ENCODE measurements around the gene KLF13.

Gene KLF13

GRCh38 chr15:31302029-31302657 is 24.5 kb upstream of the KLF13 start:
- Histone ChIP-seq H3K4me3 (ENCODE audit: low read depth, low read length, poor library complexity, severe bottlenecking) (peak overlapping the region; percentile 47), H3K36me3 (ENCODE audit: insufficient read depth, low read length) (no peaks in the 10 kb centered on the region), H3K4me2 (ENCODE audit: low read length) (peak overlapping the region; percentile 49), H3K9me3 (ENCODE audit: low read length) (no peaks in the 10 kb centered on the region), H3K9me2 (ENCODE audit: low read depth, low read length) (no peaks in the 10 kb centered on the region), H2AFZ (ENCODE audit: low read length) (no peak overlapping the region), H3K27ac (ENCODE audit: low read depth, low read length, poor library complexity, severe bottlenecking) (peak overlapping the region; percentile 93), H3F3A (ENCODE audit: insufficient read depth, low read length) (0 out of 2 replicates have a peak, but pooled peaks cover 3% of the 10 kb centered on the region), H3K27me3 (ENCODE audit: insufficient read depth, low read length) (no peaks in the 10 kb centered on the region), H3K9ac (ENCODE audit: low read length) (peak overlapping the region; percentile 62), H3K4me1 (ENCODE audit: insufficient read depth, low read length, severe bottlenecking) (peaks cover 76% of the 10 kb centered on the region), H4K20me1 (ENCODE audit: insufficient read depth, low read length) (no peaks in the 10 kb centered on the region), H3K79me2 (ENCODE audit: insufficient read depth, low read length) (no peaks in the 10 kb centered on the region)
- no peak for TF ChIP-seq EZH2 (IDR thresholded peaks at IDR 0.05; ENCODE audit: borderline replicate concordance, low read length)
- TF ChIP-seq, protein P1, sequence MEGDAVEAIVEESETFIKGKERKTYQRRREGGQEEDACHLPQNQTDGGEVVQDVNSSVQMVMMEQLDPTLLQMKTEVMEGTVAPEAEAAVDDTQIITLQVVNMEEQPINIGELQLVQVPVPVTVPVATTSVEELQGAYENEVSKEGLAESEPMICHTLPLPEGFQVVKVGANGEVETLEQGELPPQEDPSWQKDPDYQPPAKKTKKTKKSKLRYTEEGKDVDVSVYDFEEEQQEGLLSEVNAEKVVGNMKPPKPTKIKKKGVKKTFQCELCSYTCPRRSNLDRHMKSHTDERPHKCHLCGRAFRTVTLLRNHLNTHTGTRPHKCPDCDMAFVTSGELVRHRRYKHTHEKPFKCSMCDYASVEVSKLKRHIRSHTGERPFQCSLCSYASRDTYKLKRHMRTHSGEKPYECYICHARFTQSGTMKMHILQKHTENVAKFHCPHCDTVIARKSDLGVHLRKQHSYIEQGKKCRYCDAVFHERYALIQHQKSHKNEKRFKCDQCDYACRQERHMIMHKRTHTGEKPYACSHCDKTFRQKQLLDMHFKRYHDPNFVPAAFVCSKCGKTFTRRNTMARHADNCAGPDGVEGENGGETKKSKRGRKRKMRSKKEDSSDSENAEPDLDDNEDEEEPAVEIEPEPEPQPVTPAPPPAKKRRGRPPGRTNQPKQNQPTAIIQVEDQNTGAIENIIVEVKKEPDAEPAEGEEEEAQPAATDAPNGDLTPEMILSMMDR (IDR thresholded peaks at IDR 0.05; ENCODE audit: low read length) = no peak

- no peaks in the 10 kb centered on the region for H3K27me3 ChIP-seq (ENCODE audit: insufficient read depth, low read length)
Measured at GRCh38 chr15:31302778-31303725, 23.6 kb upstream of the KLF13 start.

More at GRCh38 chr15:31302778-31303725, 23.6 kb upstream of the KLF13 start:
- Histone ChIP-seq H3K36me3 (ENCODE audit: insufficient read depth, low read length) (no peaks in the 10 kb centered on the region), H3K9me3 (ENCODE audit: low read length) (no peaks in the 10 kb centered on the region), H2AFZ (ENCODE audit: low read length) (no peak overlapping the region), H4K20me1 (ENCODE audit: insufficient read depth, low read length) (no peaks in the 10 kb centered on the region), H3K4me3 (ENCODE audit: low read depth, low read length, poor library complexity, severe bottlenecking) (peak overlapping the region; percentile 47), H3K79me2 (ENCODE audit: insufficient read depth, low read length) (no peaks in the 10 kb centered on the region), H3K4me1 (ENCODE audit: insufficient read depth, low read length, severe bottlenecking) (peaks cover 85% of the 10 kb centered on the region), H3K9ac (ENCODE audit: low read length) (peak overlapping the region; percentile 62; the same call in 1 of the 2 replicates), H3K4me2 (ENCODE audit: low read length) (peak overlapping the region; percentile 49), H3K9me2 (ENCODE audit: low read depth, low read length) (no peaks in the 10 kb centered on the region), H3K27ac (ENCODE audit: low read depth, low read length, poor library complexity, severe bottlenecking) (peak overlapping the region; percentile 93), H3F3A (ENCODE audit: insufficient read depth, low read length) (0 out of 2 replicates have a peak, but pooled peaks cover 3% of the 10 kb centered on the region)
- no peak for TF ChIP-seq EZH2 (IDR thresholded peaks at IDR 0.05; ENCODE audit: borderline replicate concordance, low read length)
- TF ChIP-seq, protein P1 (IDR thresholded peaks at IDR 0.05; ENCODE audit: low read length) = peak; percentile 66

Data from OCI-LY1 (cell line).